BLaER1 (cell line): ENCODE data around the gene ZNFX1.
"Not testable (repeated sequence)": the region's sequence is repeated elsewhere in the genome, so short reads cannot be mapped to it uniquely, and the experiment has no call there.

Source experiments
- H3K27ac ChIP-seq: shearing (Covaris generic); formaldehyde crosslinking; 2 replicates; pipeline ENCODE4 v1.8.1; 2022
- H3K27me3 ChIP-seq: shearing (Covaris generic); formaldehyde crosslinking; 2 replicates; pipeline ENCODE4 v1.8.1; 2022
- H3K36me3 ChIP-seq: shearing (Covaris generic); formaldehyde crosslinking; 2 replicates; pipeline ENCODE4 v1.8.1; 2022
- H3K4me1 ChIP-seq: shearing (Covaris generic); formaldehyde crosslinking; 2 replicates; pipeline ENCODE4 v1.8.1; 2022
- H3K4me2 ChIP-seq: shearing (Covaris generic); formaldehyde crosslinking; 2 replicates; pipeline ENCODE4 v1.8.1; 2022
- H3K4me3 ChIP-seq: shearing (Covaris generic); formaldehyde crosslinking; 2 replicates; pipeline ENCODE4 v1.8.1; 2022
- H3K9ac ChIP-seq: shearing (Covaris generic); formaldehyde crosslinking; 2 replicates; pipeline ENCODE4 v1.8.1; 2022
- H3K9me3 ChIP-seq: shearing (Covaris generic); formaldehyde crosslinking; 2 replicates; pipeline ENCODE4 v1.8.1; 2022
- H4K20me1 ChIP-seq: shearing (Covaris generic); formaldehyde crosslinking; 2 replicates; pipeline ENCODE4 v1.8.1; 2022
- Cebpa-rat ChIP-seq: shearing (Covaris generic); IDR thresholded peaks from 2 replicates; pipeline ENCODE4 v1.8.1; 2022

Gene ZNFX1

DNA sequence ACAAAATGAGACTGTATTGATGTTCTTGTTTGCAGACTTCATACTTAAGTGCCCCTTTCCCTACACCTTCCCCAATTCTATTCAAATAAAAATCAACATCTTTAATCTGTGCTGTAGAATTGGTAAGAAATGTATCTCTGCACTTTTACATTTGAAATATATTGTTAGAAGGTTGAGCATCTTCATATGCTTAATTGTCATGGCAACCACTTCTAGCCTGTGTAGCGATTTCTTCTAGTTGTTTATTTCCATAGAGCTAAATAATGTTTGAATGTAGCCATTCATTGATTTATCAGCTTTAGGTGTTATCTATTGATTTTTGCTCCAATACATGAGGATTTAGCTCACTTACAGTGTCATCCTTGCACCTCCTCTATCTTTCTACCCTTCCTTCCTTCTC, 37.7 kb upstream of the ZNFX1 start:
- TF ChIP-seq Cebpa-rat = no peak

DNA sequence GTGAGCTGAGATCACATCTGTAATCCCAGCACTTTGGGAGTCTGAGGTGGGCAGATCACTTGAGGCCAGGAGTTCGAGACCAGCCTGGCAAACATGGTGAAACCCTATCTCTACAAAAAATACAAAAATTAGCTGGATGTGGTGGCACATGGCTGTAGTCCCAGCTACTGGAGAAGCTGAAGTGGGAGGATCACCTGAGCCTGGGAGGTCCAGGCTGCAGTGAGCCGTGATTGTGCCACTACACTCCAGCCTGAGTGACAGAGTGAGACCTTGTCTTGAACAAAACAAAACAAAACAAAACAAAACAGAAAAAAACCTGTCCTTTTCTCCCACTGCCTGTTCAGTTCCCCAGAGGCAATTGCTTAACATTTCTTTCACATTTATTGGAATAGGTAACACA, 36.2 kb upstream of the ZNFX1 start:
- not testable (repeated sequence) for H3K9ac ChIP-seq, H3K4me3 ChIP-seq, H3K4me2 ChIP-seq, H4K20me1 ChIP-seq, H3K36me3 ChIP-seq, H3K27ac ChIP-seq
- peaks cover 18% of the 10 kb centered on the region for H3K9me3 ChIP-seq
- H3K4me1 ChIP-seq = peaks cover 13% of the 10 kb centered on the region
- H3K27me3 ChIP-seq = peaks cover 12% of the 10 kb centered on the region

More for the DNA sequence above, 37.7 kb upstream of the ZNFX1 start:
- Histone ChIP-seq H3K4me1 (peaks cover 13% of the 10 kb centered on the region), H3K4me2 (no peak overlapping the region), H3K27me3 (peaks cover 20% of the 10 kb centered on the region), H3K27ac (no peak overlapping the region), H3K9ac (no peak overlapping the region), H3K36me3 (no peaks in the 10 kb centered on the region), H3K9me3 (peaks cover 12% of the 10 kb centered on the region), H4K20me1 (no peaks in the 10 kb centered on the region), H3K4me3 (no peak overlapping the region)

DNA sequence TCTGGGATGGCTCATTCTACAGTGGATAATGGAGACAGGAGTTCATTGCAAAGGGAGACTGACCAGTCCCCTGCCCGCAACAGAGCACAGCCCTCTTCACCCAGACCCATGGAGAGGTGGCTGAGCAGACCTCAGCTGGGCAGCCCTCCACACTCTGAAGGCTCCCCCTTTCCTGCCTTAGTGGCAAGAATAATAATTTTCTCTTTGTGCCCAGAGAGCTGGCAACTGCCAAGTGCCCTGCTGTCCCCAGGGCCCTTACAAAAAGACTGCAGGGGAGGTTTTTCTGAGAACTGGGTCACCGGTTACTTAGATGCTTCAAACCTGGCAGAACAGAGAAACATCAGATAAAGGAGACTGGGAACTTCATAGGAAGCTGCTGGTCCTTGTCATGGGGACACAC, 35.4 kb upstream of the ZNFX1 start:
- H3K27me3 ChIP-seq = peaks cover 4% of the 10 kb centered on the region; the same call in 1 of the 2 replicates
- H3K9ac ChIP-seq = peak overlapping the region; percentile 53; the same call in 1 of the 2 replicates
- peak overlapping the region; percentile 41 for H3K4me2 ChIP-seq
- no peak overlapping the region for H3K4me3 ChIP-seq
- H3K9me3 ChIP-seq = peaks cover 12% of the 10 kb centered on the region
- H3K4me1 ChIP-seq = peaks cover 13% of the 10 kb centered on the region
- no peak overlapping the region for H3K27ac ChIP-seq
- H3K36me3 ChIP-seq = no peaks in the 10 kb centered on the region
- H4K20me1 ChIP-seq = no peaks in the 10 kb centered on the region
- no peak for TF ChIP-seq Cebpa-rat

DNA sequence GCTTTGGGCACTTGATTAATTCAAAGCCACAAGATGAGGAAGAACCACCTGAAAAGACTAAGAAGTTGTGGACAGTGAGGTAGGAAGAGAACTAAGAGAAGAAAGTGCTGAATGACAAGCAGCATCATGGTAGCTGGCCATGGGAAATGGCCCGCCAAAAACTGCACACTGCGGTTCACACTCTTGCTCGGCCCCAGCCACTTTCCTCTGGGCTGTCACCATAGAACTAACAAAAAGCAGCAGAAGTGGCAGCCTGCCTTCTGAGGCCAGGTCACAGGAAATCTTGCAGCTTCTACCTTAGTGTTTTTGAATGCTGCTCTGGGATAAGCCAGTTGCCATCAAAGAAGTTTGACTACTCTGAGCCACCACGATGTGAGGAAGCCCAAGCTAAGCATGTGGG, 34.8 kb upstream of the ZNFX1 start:
- H3K27ac ChIP-seq = no peak overlapping the region
- H3K4me2 ChIP-seq = 0 out of 2 replicates have a peak overlapping the region, but pooled peaks have one; percentile 41
- no peak overlapping the region for H3K9ac ChIP-seq
- no peak for TF ChIP-seq Cebpa-rat
- H3K4me3 ChIP-seq = no peak overlapping the region
- H3K36me3 ChIP-seq = no peaks in the 10 kb centered on the region
- H4K20me1 ChIP-seq = no peaks in the 10 kb centered on the region
- H3K9me3 ChIP-seq = peaks cover 8% of the 10 kb centered on the region; the same call in 1 of the 2 replicates
- no peaks in the 10 kb centered on the region for H3K27me3 ChIP-seq
- H3K4me1 ChIP-seq = peaks cover 13% of the 10 kb centered on the region

DNA sequence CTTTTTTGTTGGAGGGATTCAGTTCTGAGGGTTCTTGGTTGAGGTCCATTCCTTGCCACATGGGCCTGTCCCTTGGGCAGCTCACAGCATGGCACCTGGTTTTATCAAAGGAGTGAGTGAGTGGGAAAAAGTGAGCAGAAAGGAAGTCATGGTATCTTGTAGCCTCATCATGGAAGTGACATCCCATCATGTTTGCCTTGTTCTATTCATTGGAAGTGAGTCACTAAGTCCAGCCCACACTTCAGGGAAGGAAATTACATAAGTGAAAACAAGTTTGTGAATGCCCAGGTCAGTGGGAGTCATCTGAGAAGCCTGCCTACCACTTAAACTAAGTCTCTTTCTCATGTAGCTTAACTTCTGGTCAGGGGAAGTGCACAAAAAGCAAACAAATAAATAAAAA, 32.8 kb upstream of the ZNFX1 start:
- Histone ChIP-seq H3K9ac (no peak overlapping the region), H3K9me3 (peaks cover 8% of the 10 kb centered on the region; the same call in 1 of the 2 replicates), H3K36me3 (no peaks in the 10 kb centered on the region), H4K20me1 (no peaks in the 10 kb centered on the region), H3K27ac (no peak overlapping the region), H3K4me1 (peaks cover 29% of the 10 kb centered on the region), H3K4me2 (no peak overlapping the region), H3K4me3 (no peak overlapping the region), H3K27me3 (no peaks in the 10 kb centered on the region)
- TF ChIP-seq Cebpa-rat = no peak

DNA sequence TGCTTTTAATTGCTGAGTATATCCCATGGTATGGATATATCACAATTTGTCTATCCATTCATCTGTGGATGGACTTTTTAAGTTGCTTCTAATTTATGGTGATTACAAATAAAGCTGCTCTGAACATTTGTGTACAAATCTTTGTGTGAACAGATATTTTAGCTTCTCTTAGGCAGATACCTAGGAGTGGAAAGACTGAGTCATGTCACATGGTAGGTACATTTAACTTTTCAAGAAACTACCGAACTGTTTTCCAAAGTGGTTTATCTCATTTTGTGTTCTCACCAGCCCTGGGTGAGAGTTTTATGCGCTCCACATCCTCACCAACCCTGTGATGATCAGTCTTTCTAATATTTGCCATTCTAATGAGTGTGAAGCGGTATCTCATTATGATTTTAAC, 31.0 kb upstream of the ZNFX1 start:
- Histone ChIP-seq H4K20me1 (no peaks in the 10 kb centered on the region), H3K4me1 (peaks cover 46% of the 10 kb centered on the region), H3K27ac (no peak overlapping the region), H3K9ac (no peak overlapping the region), H3K4me2 (no peak overlapping the region), H3K9me3 (peaks cover 8% of the 10 kb centered on the region; the same call in 1 of the 2 replicates), H3K36me3 (no peaks in the 10 kb centered on the region), H3K4me3 (no peak overlapping the region), H3K27me3 (no peaks in the 10 kb centered on the region)
- TF ChIP-seq Cebpa-rat = no peak

DNA sequence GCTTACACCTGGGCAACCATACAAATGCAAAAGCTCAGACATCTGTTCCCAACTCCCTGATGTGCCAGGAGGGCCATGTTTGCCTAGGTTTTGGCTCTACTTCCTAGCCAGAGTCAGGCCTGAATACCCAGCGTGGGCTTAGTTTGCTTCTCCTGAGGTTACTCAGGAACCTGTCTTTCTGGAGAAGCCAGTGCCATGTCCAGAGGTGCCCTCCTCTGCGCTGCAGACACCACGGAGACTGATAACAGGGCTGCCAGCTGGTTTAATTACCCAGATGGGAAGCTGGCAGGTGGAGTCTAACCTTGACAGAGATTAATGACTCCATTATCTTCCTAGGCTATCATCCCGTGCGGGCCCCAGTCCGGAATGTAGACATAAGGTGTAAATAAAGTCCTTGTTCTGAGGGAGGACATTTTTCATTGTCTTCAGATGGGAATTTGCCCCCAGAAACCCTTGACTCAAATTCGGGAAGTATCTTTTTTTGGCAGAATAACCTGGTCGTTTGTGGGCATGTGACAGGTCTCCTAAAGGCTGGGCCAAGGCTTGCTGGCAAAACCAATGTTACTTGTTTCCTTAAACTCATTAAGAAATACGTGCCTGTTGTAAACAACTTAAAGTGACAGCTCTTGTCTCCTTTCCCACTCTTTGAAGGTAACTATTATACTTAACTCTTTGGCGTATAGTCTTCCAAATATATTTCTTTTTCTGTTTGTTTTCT, 29.2 kb upstream of the ZNFX1 start:
- Histone ChIP-seq H3K9ac (no peak overlapping the region), H4K20me1 (no peaks in the 10 kb centered on the region), H3K4me1 (peaks cover 46% of the 10 kb centered on the region), H3K27ac (no peak overlapping the region), H3K4me2 (peak overlapping the region; percentile 44), H3K4me3 (no peak overlapping the region), H3K36me3 (no peaks in the 10 kb centered on the region), H3K27me3 (no peaks in the 10 kb centered on the region), H3K9me3 (peaks cover 8% of the 10 kb centered on the region; the same call in 1 of the 2 replicates)
- TF ChIP-seq Cebpa-rat = no peak

DNA sequence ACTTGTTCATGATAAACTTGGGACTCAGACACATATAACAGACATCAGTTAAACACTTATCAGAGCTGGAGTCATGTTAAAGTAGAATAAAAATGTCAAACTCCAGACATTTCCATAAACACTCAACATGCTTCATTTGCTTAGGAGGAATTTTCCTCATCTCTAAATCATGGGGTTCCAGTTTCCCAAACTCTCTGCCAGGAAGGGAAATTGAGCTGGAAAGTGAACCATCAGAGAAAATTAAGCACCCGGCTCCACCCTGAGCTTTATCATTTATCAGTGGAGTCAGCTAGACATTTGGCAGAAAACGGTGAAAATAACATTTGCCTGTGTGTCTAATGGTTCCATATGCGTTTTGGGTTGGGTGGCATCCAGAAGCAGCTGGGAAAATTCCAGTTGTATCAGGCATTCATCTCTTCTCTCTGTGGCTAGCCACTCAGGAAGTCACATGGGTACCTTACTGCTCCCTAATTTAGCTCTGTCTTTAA, 25.3 kb upstream of the ZNFX1 start:
- no peaks in the 10 kb centered on the region for H3K36me3 ChIP-seq
- no peaks in the 10 kb centered on the region for H4K20me1 ChIP-seq
- H3K9me3 ChIP-seq = no peaks in the 10 kb centered on the region
- H3K9ac ChIP-seq = no peak overlapping the region
- no peaks in the 10 kb centered on the region for H3K27me3 ChIP-seq
- no peak for TF ChIP-seq Cebpa-rat
- no peak overlapping the region for H3K27ac ChIP-seq
- no peak overlapping the region for H3K4me3 ChIP-seq
- H3K4me2 ChIP-seq = peak overlapping the region; percentile 74
- peaks cover 46% of the 10 kb centered on the region for H3K4me1 ChIP-seq

DNA sequence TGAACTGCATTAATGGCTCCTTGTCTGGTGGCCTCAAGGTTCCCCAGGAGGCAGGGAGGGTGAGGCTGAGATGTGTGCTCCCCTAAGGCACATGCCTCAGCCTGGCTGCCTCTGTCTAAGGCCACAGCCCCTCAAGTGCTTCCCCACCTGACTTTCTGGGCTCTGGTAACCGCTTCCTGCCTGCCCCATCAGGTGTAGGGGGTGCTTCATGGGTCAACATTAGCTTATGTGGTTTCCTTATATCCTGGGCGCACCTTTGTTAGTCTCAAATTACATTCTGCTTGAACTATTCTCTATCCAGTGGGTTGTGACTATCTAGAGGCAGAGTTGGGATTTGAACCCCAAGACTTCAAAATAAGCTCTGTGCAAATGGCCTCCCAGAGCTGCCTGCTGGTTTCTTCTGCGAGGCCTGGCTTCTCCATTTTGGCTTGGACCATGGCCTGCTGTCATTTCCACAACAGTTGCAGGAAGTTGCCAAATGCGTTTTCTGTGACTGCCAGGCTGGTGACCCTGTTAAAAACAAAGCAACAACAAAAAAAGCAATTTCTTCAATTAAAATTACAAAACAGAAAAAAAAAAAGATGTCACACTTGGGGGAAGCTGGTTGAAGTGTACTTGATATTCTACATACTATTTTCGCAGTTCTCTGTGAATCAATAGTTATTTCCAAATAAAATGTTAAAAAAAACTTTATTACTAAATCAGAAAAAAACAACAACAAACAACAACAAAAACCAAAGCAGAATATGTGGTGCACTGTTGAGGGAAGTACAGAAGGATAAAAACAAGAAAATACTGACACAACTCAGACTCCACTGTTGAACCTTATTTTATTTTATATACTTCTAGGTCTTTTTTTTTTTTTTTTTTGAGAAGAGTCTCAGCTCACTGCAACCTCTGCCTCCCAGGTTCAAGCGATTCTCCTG, 20.0 kb upstream of the ZNFX1 start:
- peaks cover 5% of the 10 kb centered on the region for H3K9me3 ChIP-seq
- peaks cover 39% of the 10 kb centered on the region for H3K36me3 ChIP-seq
- H3K4me2 ChIP-seq = peak overlapping the region; percentile 18; the same call in 1 of the 2 replicates
- no peaks in the 10 kb centered on the region for H3K27me3 ChIP-seq
- no peak overlapping the region for H3K9ac ChIP-seq
- H4K20me1 ChIP-seq = peaks cover 3% of the 10 kb centered on the region
- H3K4me1 ChIP-seq = peaks cover 12% of the 10 kb centered on the region
- H3K27ac ChIP-seq = no peak overlapping the region
- no peak for TF ChIP-seq Cebpa-rat
- H3K4me3 ChIP-seq = no peak overlapping the region

DNA sequence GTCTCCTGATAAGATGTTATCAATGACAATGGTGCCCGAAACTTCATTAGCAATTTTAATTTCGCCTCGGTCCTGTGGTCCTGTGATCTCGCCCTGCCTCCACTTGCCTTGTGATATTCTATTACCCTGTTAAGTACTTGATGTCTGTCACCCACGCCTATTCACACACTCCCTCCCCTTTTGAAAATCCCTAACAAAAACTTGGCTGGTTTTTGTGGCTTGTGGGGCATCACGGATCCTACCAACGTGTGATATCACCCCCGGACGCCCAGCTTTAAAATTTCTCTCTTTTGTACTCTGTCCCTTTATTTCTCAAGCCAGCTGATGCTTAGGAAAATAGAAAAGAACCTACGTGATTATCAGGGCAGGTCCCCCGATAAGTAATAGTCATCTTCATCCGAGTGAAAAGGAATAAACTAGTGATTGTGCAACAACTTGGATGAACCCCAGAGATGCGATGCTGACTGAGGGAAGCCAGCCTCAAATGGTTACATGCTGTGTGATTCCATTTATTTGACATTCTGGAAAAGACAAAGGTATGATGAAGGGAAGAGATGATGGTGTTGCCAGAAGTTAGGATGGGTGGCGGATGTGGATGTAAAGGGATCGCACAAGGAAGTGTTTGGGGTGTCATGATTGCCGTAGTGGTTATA, 16.3 kb upstream of the ZNFX1 start:
- Histone ChIP-seq H3K36me3 (peaks cover 76% of the 10 kb centered on the region), H3K9me3 (peaks cover 15% of the 10 kb centered on the region), H4K20me1 (peaks cover 40% of the 10 kb centered on the region)
- not testable (repeated sequence) for H3K4me3 ChIP-seq, H3K9ac ChIP-seq, H3K27me3 ChIP-seq, H3K27ac ChIP-seq, H3K4me1 ChIP-seq, H3K4me2 ChIP-seq
